ENCODE measurements around the gene PLTP. TPM values are rescaled to one million over a fixed set of nuclear protein-coding genes. Genes with fewer than 3 reads are reported as not detected.

The PLTP gene
- total RNA-seq, 1 donor from 2014 or later, result 32.1 TPM

DNA sequence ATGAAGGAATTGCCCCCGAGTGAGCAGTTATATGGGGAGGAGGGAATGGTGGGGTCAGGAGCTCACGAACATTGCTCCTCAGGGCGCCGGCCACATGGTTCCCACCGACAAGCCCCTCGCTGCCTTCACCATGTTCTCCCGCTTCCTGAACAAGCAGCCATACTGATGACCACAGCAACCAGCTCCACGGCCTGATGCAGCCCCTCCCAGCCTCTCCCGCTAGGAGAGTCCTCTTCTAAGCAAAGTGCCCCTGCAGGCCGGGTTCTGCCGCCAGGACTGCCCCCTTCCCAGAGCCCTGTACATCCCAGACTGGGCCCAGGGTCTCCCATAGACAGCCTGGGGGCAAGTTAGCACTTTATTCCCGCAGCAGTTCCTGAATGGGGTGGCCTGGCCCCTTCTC, 13.7 kb downstream of the PLTP start:
- no peak for DNase-seq (ENCODE audit: low read depth)

DNA sequence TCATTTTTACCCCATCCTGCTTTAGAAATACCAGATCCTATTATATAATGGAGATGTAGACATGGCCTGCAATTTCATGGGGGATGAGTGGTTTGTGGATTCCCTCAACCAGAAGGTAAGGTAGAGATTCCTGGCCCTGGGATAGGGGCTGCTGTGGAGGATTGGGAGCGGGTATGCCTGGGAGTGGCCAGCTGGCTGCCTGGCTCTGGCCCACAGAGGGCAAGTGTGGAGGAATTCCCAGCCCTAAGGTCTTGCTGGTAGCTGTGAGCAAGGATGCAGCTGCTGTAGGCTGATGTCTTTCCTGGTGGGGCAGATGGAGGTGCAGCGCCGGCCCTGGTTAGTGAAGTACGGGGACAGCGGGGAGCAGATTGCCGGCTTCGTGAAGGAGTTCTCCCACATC, 14.3 kb downstream of the PLTP start:
- DNase-seq (ENCODE audit: low read depth), result no peak

DNA sequence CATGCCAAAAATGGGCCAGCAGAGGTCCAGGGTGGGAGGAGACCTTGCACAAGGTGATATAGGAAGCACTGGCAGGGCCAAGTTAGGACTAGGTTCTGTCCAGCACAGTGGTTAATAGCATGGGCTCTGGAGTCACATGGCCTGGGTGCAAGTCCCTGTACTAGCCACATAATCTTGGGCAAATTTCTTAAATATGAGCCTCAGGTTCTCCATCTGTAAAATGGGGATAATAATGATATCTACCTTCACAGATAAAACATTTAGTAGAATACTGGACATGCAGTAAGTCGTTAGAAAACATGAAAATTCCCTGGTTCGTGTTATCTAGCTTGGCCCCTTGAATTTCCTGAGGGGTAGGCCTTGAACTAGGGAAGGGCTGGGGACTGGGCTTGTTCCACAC, 14.7 kb downstream of the PLTP start:
- no peak for DNase-seq (ENCODE audit: low read depth)

DNA sequence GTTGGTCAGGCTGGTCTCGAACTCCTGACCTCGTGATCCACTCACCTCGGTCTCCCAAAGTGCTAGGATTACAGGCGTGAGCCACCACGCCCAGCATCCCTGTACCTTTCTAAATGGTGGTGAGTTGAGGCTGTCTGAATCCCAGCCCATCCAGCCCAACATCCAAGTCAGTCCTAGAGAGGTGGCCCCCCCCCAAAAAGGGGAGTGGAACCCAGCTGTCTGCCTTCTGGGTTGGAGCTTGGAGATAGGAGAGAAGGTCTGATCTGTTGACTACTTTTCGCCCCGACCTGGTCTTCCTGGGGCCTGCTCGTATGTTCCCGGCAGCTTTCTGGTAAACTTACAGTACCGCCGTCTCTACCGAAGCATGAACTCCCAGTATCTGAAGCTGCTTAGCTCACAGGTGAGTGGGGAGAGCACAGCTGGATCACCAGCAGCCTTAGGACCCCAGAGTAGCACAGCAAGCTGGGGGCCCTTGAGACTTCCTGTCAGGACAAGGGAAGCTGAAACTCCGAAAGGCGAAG, 15.3 kb downstream of the PLTP start:
- DNase-seq (ENCODE audit: low read depth), result no peak

DNA sequence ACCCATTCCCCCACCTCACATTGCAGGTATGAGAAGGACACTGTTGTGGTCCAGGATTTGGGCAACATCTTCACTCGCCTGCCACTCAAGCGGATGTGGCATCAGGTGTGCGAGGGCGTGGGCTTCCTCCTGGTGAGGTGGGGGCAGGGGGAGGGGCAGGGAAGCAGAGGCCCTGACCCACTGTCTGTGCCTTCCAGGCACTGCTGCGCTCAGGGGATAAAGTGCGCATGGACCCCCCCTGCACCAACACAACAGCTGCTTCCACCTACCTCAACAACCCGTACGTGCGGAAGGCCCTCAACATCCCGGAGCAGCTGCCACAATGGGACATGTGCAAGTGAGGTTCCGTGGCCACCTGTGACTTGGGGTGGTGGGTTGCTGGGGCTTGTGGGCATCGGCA, 17.2 kb downstream of the PLTP start:
- no peak for DNase-seq (ENCODE audit: low read depth)

DNA sequence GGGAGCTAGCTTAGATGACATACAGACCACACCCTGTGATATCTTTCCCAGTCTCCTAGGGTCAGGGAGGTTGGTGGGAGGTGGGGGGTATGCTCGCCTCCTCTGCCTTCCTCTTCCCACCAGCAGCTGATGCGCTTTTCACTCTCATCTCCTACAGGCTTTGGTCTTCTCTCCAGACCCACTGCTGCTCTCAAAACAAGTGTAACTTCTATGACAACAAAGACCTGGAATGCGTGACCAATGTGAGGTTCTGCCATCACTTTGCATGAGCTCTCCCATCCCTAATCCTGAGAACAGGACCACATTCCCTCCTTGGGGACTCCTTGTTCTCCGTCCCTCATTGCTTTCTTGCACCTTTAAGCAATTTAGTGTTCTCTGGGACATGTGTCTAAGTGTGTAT, 18.1 kb downstream of the PLTP start:
- no peak for DNase-seq (ENCODE audit: low read depth)

DNA sequence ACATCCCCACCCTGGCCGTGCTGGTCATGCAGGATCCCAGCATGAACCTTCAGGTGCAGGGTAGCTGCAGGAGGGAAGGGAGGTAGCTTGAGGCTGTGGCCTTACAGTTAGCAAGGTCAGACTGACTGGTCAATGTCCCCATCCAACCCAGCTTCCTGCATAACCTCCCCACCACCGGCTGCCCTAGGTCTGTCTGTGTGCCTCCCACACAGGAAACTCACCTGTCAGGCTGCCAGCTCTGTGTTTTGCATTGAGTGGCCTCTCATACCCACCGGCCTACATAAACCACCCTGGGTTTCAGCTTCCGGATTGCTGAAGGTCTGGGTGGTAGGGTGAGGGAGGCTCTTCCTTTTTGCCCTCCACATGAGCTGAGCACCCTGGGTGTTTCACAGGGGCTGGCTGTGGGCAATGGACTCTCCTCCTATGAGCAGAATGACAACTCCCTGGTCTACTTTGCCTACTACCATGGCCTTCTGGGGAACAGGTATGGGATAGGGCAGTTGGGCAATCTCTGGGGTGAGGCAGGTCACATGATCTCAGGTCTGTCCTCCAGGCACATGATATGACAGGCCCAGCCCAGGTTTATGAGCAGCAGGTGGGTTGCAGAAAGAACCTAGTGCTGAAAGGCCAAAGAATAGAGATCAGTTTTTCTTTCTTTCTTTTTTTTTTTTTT, 19.0 kb downstream of the PLTP start:
- no peak for DNase-seq (ENCODE audit: low read depth)

DNA sequence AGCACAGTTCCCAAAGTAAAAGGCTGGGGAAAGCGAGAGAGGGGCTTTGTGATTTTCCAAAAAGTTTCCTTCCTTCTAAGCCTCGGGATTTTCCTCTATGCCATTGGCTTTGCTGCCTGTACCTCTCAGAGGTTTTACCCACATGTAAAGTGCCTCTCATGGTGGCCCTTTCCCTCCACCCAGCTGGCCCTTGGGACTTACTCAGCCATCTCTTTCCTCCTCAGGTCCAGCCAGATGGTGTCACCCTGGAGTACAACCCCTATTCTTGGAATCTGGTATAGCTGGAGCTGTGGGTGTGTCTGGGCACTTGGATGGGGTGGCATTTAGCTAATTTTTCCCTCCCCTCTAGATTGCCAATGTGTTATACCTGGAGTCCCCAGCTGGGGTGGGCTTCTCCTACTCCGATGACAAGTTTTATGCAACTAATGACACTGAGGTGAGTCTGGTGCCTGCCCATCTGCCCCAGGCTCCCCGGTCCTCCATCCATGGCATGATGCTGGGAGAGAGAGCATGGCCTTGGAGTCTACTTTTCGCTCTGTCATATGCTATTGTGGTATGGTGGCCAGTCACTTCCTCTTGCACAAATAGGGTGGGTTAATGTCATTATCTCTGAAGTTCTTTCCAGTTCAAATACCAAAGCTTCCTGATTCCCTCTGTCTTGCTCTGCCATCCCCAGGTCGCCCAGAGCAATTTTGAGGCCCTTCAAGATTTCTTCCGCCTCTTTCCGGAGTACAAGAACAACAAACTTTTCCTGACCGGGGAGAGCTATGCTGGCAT, 19.7 kb downstream of the PLTP start:
- DNase-seq (ENCODE audit: low read depth), result peak; percentile 41

DNA sequence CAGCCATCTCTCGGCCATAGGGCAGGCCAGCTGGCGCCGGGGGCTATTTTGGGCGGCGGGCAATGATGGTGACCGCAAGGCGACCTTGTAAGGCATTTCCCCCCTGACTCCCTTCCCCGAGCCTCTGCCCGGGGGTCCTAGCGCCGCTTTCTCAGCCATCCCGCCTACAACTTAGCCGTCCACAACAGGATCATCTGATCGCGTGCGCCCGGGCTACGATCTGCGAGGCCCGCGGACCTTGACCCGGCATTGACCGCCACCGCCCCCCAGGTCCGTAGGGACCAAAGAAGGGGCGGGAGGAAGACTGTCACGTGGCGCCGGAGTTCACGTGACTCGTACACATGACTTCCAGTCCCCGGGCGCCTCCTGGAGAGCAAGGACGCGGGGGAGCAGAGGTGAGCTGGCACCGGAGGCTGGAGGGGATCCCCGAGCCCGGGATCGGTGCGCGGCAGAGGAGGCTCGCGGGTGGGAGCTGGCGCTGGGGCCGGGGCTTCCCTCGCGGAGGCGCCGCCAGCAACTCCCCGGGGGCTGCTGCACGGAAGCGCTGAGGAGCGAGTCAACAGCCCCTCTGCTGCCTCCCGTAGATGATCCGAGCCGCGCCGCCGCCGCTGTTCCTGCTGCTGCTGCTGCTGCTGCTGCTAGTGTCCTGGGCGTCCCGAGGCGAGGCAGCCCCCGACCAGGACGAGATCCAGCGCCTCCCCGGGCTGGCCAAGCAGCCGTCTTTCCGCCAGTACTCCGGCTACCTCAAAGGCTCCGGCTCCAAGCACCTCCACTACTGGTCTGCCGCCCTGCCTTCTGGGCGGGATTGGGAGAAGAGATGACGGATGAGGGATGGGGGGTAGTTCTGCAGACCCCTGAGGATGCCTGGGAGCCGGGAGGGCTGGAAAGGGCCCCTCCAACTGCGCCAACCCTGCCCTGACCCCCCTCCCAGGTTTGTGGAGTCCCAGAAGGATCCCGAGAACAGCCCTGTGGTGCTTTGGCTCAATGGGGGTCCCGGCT, 20.7 kb downstream of the PLTP start, which contains the start of the genes CTSA and NEURL2:
CTSA (plus strand) TSS at position 351 of the 999 bp plus-strand sequence; CDS start at position 585, 234 bp downstream.
NEURL2 (minus strand) TSS at position 224 of the 999 bp plus-strand sequence; CDS start at position 7, 217 bp downstream.
- DNase-seq (ENCODE audit: low read depth), result peak; percentile 71

DNA sequence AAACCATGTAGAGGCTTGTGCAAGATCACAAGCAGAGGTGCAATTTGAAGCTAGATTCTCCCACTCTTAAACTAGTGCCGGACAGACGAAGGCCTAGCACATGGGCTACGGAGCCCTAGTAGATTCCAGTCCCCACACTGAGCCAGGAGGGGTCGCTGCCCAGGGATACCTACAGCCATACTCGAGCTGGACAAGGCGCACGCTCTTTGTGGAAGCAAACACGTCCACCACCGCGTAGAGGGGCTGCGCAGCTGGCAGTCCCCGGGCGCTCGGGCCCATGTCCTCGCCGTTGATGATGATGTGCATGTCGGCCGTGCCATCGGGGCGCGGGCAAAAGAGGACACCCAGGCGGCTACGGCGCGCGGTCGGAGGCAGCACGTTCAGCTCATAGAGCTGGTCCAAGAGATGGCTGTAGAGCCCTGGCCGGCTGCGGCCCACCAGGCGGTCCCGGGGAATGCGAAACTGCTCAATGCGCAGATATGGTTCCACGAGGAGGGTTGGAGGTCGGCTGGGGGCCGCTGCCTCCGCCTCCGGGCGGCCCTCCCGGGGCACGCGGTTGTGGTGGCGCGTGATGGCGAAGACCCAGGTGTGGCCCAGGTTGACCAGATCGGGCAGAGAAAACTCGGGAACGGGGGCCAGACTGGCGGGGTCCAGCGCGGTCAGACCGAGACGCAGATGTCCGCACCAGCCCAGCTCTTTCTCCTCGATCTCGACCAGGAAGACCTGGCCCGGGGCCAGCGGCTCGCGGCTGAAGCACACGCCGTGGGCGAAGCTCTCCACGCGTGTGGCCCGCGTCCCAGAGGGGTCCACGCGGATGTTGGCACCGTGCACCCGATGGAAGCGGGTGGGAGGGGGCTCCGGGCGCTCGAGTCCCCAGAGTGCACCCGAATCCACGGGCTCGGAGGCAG, 21.6 kb downstream of the PLTP start:
- DNase-seq (ENCODE audit: low read depth), result peak; percentile 64

DNA sequence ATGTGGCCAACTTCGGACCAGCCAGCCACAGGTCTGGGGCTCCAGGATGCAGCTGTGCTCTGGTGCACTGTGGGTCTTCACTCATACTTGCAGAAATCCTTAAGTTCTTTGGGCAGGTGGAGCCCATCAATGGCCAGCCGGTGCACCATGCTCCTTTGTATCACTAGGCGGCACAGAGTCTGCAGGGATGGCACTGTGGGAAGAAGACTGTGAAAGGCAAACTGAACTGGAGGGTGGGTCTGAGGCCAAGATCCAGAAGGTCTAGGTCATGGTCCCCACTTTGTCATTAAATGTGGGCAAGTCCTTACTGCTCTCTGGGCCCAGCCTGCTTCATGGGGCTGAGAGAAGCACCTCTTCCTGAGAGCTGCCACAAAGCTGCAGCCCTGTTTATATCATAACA, 23.3 kb downstream of the PLTP start:
- no peak for DNase-seq (ENCODE audit: low read depth)

DNA sequence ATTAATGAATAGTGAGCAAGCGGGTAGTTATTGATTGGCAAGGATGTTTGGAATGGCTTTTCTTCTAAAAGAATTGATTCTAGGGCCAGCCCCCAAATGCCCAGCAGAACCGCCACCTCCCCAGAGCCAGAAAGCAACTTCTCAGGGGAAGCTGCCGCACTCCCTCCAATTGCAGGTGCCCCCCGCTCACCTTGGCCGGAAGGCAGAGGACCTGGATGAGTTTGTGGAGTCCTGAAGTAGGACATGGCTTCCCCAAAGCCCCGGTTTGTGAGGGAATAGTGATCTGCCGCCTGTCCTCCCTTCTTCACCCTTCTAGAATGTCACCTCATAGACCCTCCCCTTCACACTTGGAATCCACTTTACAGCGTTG, 24.6 kb downstream of the PLTP start, which contains the start of gene SPATA25:
SPATA25 (minus strand) TSS at position 277 of the 370 bp plus-strand sequence; CDS start at position 245, 32 bp downstream.
- DNase-seq (ENCODE audit: low read depth), result no peak

DNA sequence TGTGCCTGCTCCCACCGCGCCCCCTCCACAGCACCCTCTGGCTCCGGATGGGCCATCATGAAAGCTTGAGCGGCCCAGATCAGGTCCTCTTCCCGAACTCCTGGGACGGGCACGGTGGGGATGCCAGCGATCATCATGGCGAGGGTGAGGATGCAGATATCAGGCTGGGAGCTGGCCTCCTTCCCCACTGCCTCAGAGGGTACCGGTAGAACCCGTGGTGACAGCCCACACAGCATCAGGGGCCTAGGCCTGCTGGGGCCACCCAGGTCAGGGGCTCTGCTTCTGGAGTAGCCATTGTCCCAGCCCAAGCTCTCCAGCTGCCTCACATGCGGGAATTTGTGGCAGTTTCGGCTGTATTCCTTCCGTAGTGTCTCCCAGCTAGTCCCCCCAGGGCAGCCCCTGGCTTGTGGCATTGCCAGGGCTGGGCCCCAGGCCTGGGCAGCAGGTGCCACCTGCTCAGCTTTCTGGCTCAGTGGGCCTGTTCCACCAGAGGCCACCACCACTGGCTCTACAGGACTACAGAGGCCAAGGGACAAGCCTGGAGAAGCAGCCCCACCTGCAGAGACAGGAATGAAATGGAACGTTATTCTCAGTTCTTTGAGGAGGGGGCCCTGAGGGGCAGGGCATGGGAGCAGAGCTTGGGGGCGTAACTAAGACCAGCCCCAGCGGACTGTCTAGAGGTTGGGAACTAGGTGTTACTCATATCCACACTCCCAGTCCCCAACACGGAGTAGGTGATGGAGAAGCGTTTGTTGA, 25.2 kb downstream of the PLTP start:
- no peak for DNase-seq (ENCODE audit: low read depth)

DNA sequence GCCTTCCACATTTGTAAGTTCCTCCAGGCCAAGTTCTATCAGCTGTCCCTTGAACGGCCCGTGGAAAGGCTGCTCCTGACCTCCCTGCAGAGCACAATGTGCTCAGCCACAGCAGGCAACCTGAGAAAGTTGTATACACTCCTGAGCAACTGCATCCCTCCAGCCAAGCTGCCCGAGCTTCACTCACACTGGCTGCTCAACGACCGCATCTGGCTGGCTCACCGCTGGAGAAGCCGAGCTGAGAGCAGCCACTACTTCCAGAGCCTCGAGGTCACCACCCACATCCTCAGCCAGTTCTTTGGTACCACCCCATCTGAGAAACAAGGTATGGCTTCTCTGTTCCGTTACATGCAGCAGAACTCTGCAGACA, 28.9 kb downstream of the PLTP start:
- no peak for DNase-seq (ENCODE audit: low read depth)

DNA sequence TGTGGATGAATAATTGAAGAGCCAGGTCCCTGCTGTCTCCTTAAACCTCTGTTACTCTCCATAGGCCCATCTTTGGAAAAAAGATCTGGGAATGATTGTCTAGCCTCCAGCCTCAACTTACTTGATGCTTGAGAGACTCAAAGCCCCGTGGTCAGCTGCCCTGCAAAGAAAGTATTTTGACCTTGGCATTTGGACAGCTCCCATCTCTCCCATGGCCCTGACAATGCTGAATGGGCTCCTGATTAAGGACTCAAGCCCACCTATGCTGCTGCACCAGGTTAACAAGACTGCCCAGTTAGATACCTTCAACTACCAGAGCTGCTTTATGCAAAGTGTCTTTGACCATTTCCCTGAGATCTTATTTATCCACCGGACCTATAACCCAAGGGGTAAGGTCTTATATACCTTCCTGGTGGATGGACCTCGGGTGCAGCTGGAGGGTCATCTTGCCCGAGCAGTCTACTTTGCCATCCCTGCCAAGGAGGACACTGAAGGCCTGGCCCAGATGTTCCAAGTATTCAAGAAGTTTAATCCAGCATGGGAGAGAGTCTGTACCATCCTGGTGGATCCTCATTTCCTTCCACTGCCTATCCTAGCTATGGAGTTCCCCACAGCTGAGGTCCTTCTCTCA, 29.4 kb downstream of the PLTP start:
- no peak for DNase-seq (ENCODE audit: low read depth)

DNA sequence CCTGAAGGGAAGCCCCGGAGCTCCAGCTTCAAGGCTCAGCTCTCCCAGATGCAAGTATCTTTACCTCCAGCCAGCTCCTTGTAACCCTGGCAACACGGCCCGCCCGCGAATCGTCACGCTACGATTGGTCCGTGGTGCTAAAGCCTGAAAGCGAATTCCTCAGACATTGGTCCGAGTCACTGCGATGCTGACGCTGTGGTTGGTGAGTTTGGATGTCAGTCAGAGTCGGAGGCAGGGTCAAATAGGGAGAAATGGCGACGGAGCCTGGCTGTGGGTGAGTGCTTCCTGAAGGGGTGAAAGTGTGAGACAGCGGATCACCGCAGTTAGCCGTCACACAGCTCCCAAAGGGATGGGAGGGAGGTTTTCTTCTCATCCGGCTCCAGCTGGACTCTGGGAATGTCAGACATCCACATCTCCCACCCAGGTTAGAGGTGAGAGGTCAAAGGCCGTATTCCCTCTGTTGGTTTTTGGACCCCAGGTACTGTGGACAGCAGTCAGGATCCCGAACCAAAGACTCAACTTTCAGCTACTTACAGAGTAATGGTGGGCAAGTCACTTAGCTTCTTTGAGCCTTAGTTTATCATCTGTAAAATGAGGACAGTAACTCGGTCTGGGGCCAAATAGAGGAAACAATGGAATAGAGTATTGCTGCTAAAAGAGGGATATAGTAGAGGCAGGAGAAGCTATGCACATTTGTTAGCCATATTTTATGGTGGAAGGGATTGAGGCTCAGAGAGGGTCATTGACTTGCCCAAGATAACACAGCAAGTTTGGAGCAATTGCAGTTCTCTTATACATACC, 30.8 kb downstream of the PLTP start, which contains the start of gene ZSWIM1:
ZSWIM1 (plus strand) TSS at position 240 of the 801 bp plus-strand sequence. CDS start 1,366 bp downstream, outside the sequence.
- DNase-seq (ENCODE audit: low read depth), result peak; percentile 98

DNA sequence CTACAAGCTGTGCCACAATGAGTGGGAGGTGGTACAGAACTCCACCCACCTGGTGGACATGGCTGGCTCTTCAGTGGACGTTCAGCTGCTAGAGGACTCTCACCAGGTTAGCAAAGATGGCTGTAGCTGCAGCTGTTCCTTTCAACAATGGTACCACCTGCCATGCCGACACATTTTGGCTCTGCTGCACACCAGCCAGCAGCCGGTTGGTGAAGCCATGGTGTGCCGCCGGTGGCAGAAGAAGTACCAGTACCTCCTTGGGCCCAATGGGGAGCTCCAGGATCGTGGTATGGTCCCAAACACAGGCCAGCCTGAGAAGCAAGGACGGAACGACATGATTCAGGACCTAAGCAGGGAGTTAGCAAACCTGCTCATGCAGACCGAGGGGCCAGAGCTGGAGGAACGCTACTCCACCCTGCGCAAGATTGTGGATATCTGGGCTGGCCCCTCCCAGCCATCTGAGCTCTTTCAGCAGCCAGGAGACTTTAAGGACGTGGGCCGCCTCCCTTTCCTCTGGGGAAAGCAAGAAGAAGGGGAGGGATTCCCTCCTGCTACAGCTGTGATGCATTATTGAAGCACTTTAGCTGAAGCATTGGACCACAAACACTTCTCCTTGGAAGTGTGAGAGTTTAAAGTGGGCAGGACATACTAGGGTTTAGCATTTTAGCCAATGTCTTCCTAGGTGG, 33.7 kb downstream of the PLTP start:
- no peak for DNase-seq (ENCODE audit: low read depth)

DNA sequence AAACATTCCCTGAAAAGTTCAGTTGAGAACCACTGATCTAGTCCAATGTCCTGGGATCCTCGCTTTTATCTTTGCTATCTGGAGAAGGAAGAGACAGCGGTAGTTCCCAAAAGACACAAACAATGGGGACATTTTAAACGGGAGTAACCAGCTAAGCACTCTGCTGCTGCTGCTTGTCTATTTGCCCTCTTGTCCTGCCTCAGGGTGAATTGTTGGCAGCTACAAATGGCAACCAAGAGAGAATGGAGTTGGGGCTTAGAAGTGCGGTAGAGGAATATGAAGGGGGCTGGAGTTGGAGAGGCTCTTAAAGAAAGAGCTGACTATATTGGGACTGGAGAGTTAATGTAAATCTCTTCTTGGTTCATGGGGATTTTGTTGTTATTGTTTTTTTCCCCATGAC, 37.4 kb downstream of the PLTP start:
- DNase-seq (ENCODE audit: low read depth), result no peak
